HepG2 (cell line): ENCODE results near the gene ZNF500. TPM values are rescaled to one million over a fixed set of nuclear protein-coding genes. Genes with fewer than 3 reads are reported as not detected.

ENCODE experiments used
- ATF7 ChIP-seq, 2 experiments: fragments of 450-650 bp in 1 of 2; sonication (generic) in 1 of 2; formaldehyde crosslinking in 1 of 2; IDR thresholded peaks; 2 replicates each; pipeline versions ENCODE4 v1.4.0 to v1.6.1; 2016 to 2020; ENCODE audit warnings: antibody characterized with exemption in 1 of 2, mild to moderate bottlenecking in 1 of 2, missing genetic modification reagents in 1 of 2
- GTF2F1 ChIP-seq: fragments of 150-350 bp; IDR thresholded peaks from 2 replicates; pipeline ENCODE4 v1.6.1; 2014; ENCODE audit warnings: low read length
- KMT2B ChIP-seq: IDR thresholded peaks from 2 replicates; pipeline ENCODE4 v1.6.1; 2016; ENCODE audit warnings: missing genetic modification reagents, missing compliant biosample characterization
- MLLT10 ChIP-seq: sonication (generic); formaldehyde crosslinking; IDR thresholded peaks from 2 replicates; pipeline ENCODE4 v1.4.0; 2020; ENCODE audit warnings: missing genetic modification reagents
- SAFB2 ChIP-seq: sonication (generic); formaldehyde crosslinking; IDR thresholded peaks from 2 replicates; pipeline ENCODE4 v1.5.1; 2020; ENCODE audit warnings: missing genetic modification reagents, low read depth, mild to moderate bottlenecking, borderline replicate concordance
- ZNF432 ChIP-seq: sonication (generic); formaldehyde crosslinking; IDR thresholded peaks from 2 replicates; pipeline ENCODE4 v1.5.0; 2020; ENCODE audit warnings: missing genetic modification reagents, mild to moderate bottlenecking, borderline replicate concordance
- ZNF878 ChIP-seq: sonication (generic); formaldehyde crosslinking; IDR thresholded peaks from 2 replicates; pipeline ENCODE4 v1.8.1; 2023; ENCODE audit warnings: mild to moderate bottlenecking, missing genetic modification reagents, moderate library complexity
- polyA plus RNA-seq, 8 experiments: library from polyadenylated mRNA; depleted of rRNA in 3 of 8; stranded (reverse) in 7 of 8; unstranded in 1 of 8; fragments of >200 nt; fragmentation: Illumina TruSeq in 4 of 8; extraction: Trizol in 4 of 8; gene quantifications; 2 replicates each; pipeline versions ENCODE4 v1.2.1 to v1.2.3, GENCODE V29; 2011 to 2016; ENCODE audit warnings: low read depth in 4 of 8, missing spikeins in 1 of 8, mixed read lengths in 1 of 8; ENCODE audit not compliant: insufficient read depth in 1 of 8
- total RNA-seq, 5 experiments: library from RNA; depleted of rRNA; stranded (reverse); fragments of >200 nt; fragmentation: Illumina TruSeq; extraction: Trizol; gene quantifications; 2 replicates each; pipeline ENCODE4 v1.2.3, GENCODE V29; 2016; ENCODE audit warnings: low read depth in 1 of 5
- TF ChIP-seq, protein P1 (sequence below): sonication (generic); formaldehyde crosslinking; IDR thresholded peaks from 2 replicates; pipeline ENCODE4 v1.5.0; 2020; ENCODE audit warnings: mild to moderate bottlenecking, missing genetic modification reagents, borderline replicate concordance
- TF ChIP-seq, protein P2 (sequence below): sonication (generic); formaldehyde crosslinking; IDR thresholded peaks from 2 replicates; pipeline ENCODE4 v1.4.0; 2020; ENCODE audit warnings: low read depth, missing genetic modification reagents
- TF ChIP-seq, protein P3 (sequence below): sonication (generic); formaldehyde crosslinking; IDR thresholded peaks from 2 replicates; pipeline ENCODE4 v1.4.0; 2020; ENCODE audit warnings: missing genetic modification reagents
- TF ChIP-seq, protein P4 (sequence below): sonication (generic); formaldehyde crosslinking; IDR thresholded peaks from 2 replicates; pipeline ENCODE4 v1.4.0; 2020; ENCODE audit warnings: missing genetic modification reagents

Gene ZNF500
- total and polyA plus RNA-seq, 2 of the 13 experiments (the other 11 are each of a cell fraction or from before 2014, with no cell fraction given), result 6.1 to 12.2 TPM

DNA sequence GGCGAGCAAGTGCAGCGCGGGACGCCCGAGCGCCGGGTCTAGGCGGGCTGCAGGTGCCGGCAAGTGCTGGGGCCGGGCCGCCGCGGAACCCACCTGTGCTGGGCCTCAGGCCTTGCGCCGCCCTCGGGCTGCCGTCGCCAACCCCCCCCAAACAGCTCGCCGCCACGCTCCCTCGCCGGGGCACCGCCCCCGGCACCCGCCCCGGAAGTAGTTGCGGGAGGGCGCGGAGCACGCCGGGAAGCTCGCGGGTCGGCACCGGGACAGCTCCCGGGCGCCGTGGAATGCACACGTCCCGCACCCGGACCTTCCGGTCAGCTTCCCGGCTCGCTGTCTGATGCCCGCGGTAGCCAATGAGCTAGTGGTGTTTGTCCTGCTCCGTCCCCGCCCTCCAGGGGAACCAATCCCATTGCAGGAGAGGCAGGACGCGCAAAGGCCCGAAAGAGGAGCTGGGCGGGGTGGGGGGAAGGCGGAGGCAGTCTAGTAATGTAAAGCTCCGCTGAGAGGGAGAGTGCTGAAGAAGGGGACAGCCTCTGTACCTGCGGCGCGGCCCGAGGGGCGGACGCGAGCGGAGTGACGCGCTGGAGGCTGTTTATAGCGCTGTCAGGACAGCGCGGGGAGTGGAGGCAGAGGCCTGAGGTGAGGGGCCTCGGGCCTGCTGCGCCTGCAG, 32.8 kb downstream of the ZNF500 start, which contains the start of the genes ANKS3 and DNAAF8 (continued):
- TF ChIP-seq, protein P1, sequence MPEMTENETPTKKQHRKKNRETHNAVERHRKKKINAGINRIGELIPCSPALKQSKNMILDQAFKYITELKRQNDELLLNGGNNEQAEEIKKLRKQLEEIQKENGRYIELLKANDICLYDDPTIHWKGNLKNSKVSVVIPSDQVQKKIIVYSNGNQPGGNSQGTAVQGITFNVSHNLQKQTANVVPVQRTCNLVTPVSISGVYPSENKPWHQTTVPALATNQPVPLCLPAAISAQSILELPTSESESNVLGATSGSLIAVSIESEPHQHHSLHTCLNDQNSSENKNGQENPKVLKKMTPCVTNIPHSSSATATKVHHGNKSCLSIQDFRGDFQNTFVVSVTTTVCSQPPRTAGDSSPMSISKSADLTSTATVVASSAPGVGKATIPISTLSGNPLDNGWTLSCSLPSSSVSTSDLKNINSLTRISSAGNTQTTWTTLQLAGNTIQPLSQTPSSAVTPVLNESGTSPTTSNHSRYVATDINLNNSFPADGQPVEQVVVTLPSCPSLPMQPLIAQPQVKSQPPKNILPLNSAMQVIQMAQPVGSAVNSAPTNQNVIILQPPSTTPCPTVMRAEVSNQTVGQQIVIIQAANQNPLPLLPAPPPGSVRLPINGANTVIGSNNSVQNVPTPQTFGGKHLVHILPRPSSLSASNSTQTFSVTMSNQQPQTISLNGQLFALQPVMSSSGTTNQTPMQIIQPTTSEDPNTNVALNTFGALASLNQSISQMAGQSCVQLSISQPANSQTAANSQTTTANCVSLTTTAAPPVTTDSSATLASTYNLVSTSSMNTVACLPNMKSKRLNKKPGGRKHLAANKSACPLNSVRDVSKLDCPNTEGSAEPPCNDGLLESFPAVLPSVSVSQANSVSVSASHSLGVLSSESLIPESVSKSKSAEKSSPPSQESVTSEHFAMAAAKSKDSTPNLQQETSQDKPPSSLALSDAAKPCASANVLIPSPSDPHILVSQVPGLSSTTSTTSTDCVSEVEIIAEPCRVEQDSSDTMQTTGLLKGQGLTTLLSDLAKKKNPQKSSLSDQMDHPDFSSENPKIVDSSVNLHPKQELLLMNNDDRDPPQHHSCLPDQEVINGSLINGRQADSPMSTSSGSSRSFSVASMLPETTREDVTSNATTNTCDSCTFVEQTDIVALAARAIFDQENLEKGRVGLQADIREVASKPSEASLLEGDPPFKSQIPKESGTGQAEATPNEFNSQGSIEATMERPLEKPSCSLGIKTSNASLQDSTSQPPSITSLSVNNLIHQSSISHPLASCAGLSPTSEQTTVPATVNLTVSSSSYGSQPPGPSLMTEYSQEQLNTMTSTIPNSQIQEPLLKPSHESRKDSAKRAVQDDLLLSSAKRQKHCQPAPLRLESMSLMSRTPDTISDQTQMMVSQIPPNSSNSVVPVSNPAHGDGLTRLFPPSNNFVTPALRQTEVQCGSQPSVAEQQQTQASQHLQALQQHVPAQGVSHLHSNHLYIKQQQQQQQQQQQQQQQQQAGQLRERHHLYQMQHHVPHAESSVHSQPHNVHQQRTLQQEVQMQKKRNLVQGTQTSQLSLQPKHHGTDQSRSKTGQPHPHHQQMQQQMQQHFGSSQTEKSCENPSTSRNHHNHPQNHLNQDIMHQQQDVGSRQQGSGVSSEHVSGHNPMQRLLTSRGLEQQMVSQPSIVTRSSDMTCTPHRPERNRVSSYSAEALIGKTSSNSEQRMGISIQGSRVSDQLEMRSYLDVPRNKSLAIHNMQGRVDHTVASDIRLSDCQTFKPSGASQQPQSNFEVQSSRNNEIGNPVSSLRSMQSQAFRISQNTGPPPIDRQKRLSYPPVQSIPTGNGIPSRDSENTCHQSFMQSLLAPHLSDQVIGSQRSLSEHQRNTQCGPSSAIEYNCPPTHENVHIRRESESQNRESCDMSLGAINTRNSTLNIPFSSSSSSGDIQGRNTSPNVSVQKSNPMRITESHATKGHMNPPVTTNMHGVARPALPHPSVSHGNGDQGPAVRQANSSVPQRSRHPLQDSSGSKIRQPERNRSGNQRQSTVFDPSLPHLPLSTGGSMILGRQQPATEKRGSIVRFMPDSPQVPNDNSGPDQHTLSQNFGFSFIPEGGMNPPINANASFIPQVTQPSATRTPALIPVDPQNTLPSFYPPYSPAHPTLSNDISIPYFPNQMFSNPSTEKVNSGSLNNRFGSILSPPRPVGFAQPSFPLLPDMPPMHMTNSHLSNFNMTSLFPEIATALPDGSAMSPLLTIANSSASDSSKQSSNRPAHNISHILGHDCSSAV, result no peak
- TF ChIP-seq KMT2B (CRISPR knock-in tag), result peak; percentile 94
- TF ChIP-seq, protein P2, sequence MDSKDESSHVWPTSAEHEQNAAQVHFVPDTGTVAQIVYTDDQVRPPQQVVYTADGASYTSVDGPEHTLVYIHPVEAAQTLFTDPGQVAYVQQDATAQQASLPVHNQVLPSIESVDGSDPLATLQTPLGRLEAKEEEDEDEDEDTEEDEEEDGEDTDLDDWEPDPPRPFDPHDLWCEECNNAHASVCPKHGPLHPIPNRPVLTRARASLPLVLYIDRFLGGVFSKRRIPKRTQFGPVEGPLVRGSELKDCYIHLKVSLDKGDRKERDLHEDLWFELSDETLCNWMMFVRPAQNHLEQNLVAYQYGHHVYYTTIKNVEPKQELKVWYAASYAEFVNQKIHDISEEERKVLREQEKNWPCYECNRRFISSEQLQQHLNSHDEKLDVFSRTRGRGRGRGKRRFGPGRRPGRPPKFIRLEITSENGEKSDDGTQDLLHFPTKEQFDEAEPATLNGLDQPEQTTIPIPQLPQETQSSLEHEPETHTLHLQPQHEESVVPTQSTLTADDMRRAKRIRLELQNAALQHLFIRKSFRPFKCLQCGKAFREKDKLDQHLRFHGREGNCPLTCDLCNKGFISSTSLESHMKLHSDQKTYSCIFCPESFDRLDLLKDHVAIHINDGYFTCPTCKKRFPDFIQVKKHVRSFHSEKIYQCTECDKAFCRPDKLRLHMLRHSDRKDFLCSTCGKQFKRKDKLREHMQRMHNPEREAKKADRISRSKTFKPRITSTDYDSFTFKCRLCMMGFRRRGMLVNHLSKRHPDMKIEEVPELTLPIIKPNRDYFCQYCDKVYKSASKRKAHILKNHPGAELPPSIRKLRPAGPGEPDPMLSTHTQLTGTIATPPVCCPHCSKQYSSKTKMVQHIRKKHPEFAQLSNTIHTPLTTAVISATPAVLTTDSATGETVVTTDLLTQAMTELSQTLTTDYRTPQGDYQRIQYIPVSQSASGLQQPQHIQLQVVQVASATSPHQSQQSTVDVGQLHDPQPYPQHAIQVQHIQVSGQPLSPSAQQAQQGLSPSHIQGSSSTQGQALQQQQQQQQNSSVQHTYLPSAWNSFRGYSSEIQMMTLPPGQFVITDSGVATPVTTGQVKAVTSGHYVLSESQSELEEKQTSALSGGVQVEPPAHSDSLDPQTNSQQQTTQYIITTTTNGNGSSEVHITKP (CRISPR knock-in tag), result no peak
- TF ChIP-seq MLLT10 (CRISPR knock-in tag), result no peak
- TF ChIP-seq, protein P3, sequence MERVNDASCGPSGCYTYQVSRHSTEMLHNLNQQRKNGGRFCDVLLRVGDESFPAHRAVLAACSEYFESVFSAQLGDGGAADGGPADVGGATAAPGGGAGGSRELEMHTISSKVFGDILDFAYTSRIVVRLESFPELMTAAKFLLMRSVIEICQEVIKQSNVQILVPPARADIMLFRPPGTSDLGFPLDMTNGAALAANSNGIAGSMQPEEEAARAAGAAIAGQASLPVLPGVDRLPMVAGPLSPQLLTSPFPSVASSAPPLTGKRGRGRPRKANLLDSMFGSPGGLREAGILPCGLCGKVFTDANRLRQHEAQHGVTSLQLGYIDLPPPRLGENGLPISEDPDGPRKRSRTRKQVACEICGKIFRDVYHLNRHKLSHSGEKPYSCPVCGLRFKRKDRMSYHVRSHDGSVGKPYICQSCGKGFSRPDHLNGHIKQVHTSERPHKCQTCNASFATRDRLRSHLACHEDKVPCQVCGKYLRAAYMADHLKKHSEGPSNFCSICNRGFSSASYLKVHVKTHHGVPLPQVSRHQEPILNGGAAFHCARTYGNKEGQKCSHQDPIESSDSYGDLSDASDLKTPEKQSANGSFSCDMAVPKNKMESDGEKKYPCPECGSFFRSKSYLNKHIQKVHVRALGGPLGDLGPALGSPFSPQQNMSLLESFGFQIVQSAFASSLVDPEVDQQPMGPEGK (CRISPR knock-in tag), result peak; percentile 93
- no peak for TF ChIP-seq ZNF878 (CRISPR knock-in tag)
- TF ChIP-seq ATF7 (IDR thresholded peaks at IDR 0.05), result no peak
- TF ChIP-seq ATF7 (CRISPR knock-in tag; IDR thresholded peaks at IDR 0.05), result no peak
- TF ChIP-seq ZNF432, result no peak
- TF ChIP-seq, protein P4, sequence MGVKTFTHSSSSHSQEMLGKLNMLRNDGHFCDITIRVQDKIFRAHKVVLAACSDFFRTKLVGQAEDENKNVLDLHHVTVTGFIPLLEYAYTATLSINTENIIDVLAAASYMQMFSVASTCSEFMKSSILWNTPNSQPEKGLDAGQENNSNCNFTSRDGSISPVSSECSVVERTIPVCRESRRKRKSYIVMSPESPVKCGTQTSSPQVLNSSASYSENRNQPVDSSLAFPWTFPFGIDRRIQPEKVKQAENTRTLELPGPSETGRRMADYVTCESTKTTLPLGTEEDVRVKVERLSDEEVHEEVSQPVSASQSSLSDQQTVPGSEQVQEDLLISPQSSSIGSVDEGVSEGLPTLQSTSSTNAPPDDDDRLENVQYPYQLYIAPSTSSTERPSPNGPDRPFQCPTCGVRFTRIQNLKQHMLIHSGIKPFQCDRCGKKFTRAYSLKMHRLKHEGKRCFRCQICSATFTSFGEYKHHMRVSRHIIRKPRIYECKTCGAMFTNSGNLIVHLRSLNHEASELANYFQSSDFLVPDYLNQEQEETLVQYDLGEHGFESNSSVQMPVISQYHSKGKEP (CRISPR knock-in tag), result 0 out of 2 replicates have a peak, but pooled peaks have one; percentile 27
- no peak for TF ChIP-seq SAFB2
- no peak for TF ChIP-seq GTF2F1
